ENCODE results near the gene FBLN2. TPM values are rescaled to one million over a fixed set of nuclear protein-coding genes. Genes with fewer than 3 reads are reported as not detected.

FBLN2 gene
- total and polyA plus RNA-seq, 2 of the 13 experiments (the other 11 are each of a cell fraction or from before 2014, with no cell fraction given), result not detected

GRCh38 chr3:13590841-13591520 lies 42.1 kb downstream of the FBLN2 start:
- intact Hi-C loops (cut with micrococcal nuclease; ENCODE audit: unreplicated experiment), result no loop called here
- no peak for FAIRE-seq

GRCh38 chr3:13593615-13594014 lies 44.7 kb downstream of the FBLN2 start:
- no TSS peak for BruUV-seq (replicated peaks)
- ChIA-PET CTCF (ENCODE audit: low intra/inter-chr PET ratio, low total read pairs) (no interaction called here), POLR2A (no interaction called here)
- WGBS (ENCODE audit: low lambda C conversion rate), result 66% methylated on average over 9 of the region's 10 CpGs
- Histone ChIP-seq H3K27me3 (ENCODE audit: control insufficient read depth in 1 of 2, insufficient read depth in 2 of 2, low read length in 2 of 2) (peaks cover 7 to 26% of the 10 kb centered on the region in 2 experiments; a peak in 3 of 5 replicates), H3K9ac (ENCODE audit: insufficient read depth, low read depth, low read length) (no peak overlapping the region), H3K27ac (ENCODE audit: extremely low read length, insufficient read depth, low read length) (no peak overlapping the region), H3K9me3 (ENCODE audit: low read length) (no peaks in the 10 kb centered on the region), H3K79me2 (ENCODE audit: insufficient read depth, low read length) (no peaks in the 10 kb centered on the region), H4K20me1 (ENCODE audit: insufficient read depth, low read length) (no peaks in the 10 kb centered on the region), H3K4me1 (ENCODE audit: insufficient read depth, low read length) (peaks cover 20% of the 10 kb centered on the region), H3K4me2 (ENCODE audit: low read depth, low read length) (no peak overlapping the region), H3K36me3 (replicated peaks in 1 of 2; ENCODE audit: control insufficient read depth in 1 of 2, insufficient read depth in 2 of 2, low read length in 2 of 2) (no peaks in the 10 kb centered on the region), H2AFZ (ENCODE audit: low read length) (no peak overlapping the region), H3K4me3 (replicated peaks in 1 of 3; ENCODE audit: insufficient read depth in 1 of 3, low read depth in 2 of 3, low read length in 3 of 3) (no peak overlapping the region)
- DNase-seq (ENCODE audit: low spot score) (no peak), FAIRE-seq (no peak), ATAC-seq (no peak)
- intact Hi-C loops (cut with micrococcal nuclease; ENCODE audit: unreplicated experiment), result no loop called here
- in situ Hi-C loops (cut with HindIII; ENCODE audit: extremely low pct_ligation_motif_present, low pct_unique_long_range_greater_than_20kb), result no loop called here
- TF ChIP-seq ZNF280B (CRISPR knock-in tag; IDR thresholded peaks at IDR 0.05; ENCODE audit: borderline replicate concordance) (no peak), SAFB2 (CRISPR knock-in tag; IDR thresholded peaks at IDR 0.05; ENCODE audit: borderline replicate concordance, low read depth) (no peak), ZNF333 (CRISPR knock-in tag; IDR thresholded peaks at IDR 0.05; ENCODE audit: borderline replicate concordance) (no peak), MTA3 (CRISPR knock-in tag; IDR thresholded peaks at IDR 0.05) (no peak), HDAC6 (IDR thresholded peaks at IDR 0.05; ENCODE audit: low read depth, low read length) (no peak), ATF2 (CRISPR knock-in tag; IDR thresholded peaks at IDR 0.05) (no peak), ZNF619 (CRISPR knock-in tag; IDR thresholded peaks at IDR 0.05) (no peak), ZNF75D (CRISPR knock-in tag; IDR thresholded peaks at IDR 0.05; ENCODE audit: borderline replicate concordance) (no peak), IKZF5 (CRISPR knock-in tag; IDR thresholded peaks at IDR 0.05) (no peak), XRCC5 (optimal IDR thresholded peaks at IDR 0.05; ENCODE audit: low read length) (no peak), ZNF33B (CRISPR knock-in tag; IDR thresholded peaks at IDR 0.05) (no peak)

More at GRCh38 chr3:13590841-13591520, 42.1 kb downstream of the FBLN2 start:
- Histone ChIP-seq H4K20me1 (ENCODE audit: insufficient read depth, low read length) (no peaks in the 10 kb centered on the region), H2AFZ (ENCODE audit: low read length) (no peak overlapping the region), H3K4me3 (replicated peaks in 1 of 3; ENCODE audit: insufficient read depth in 1 of 3, low read depth in 2 of 3, low read length in 3 of 3) (no peak overlapping the region), H3K9me3 (ENCODE audit: low read length) (no peaks in the 10 kb centered on the region), H3K4me2 (ENCODE audit: low read depth, low read length) (no peak overlapping the region), H3K9ac (ENCODE audit: insufficient read depth, low read depth, low read length) (no peak overlapping the region), H3K36me3 (replicated peaks in 1 of 2; ENCODE audit: control insufficient read depth in 1 of 2, insufficient read depth in 2 of 2, low read length in 2 of 2) (no peaks in the 10 kb centered on the region), H3K4me1 (ENCODE audit: insufficient read depth, low read length) (peaks cover 16% of the 10 kb centered on the region), H3K27me3 (ENCODE audit: control insufficient read depth in 1 of 2, insufficient read depth in 2 of 2, low read length in 2 of 2) (peaks cover 0 to 20% of the 10 kb centered on the region in 2 experiments; a peak in 2 of 5 replicates), H3K27ac (ENCODE audit: extremely low read length, insufficient read depth, low read length) (no peak overlapping the region), H3K79me2 (ENCODE audit: insufficient read depth, low read length) (no peaks in the 10 kb centered on the region)
- CTCF ChIA-PET (ENCODE audit: low intra/inter-chr PET ratio, low total read pairs), result no interaction called here
- no TSS peak for BruUV-seq (replicated peaks)
- 67% methylated on average over 3 of the region's 3 CpGs for WGBS (ENCODE audit: low lambda C conversion rate)
- DNase-seq (ENCODE audit: low spot score), result no peak
- no peak for ATAC-seq
- no peak for TF ChIP-seq ATF5 (CRISPR knock-in tag; IDR thresholded peaks at IDR 0.05; ENCODE audit: low read depth)
- POLR2A ChIA-PET, result no interaction called here
- in situ Hi-C loops (cut with HindIII; ENCODE audit: extremely low pct_ligation_motif_present, low pct_unique_long_range_greater_than_20kb), result no loop called here

All from HepG2 (cell line).